T-helper 2 cell (primary cell): Measurements from ENCODE around the gene AP2A2.

ENCODE experiments used
- DNase-seq, 5 experiments: peaks; one replicate each; pipeline versions ENCODE4 v3.0.0 to v3.0.0-alpha.2; 2012 to 2022
- total RNA-seq, 2 donors: gene quantifications; one replicate each; lab custom pipeline; 2026; lab: John Stamatoyannopoulos, UW

AP2A2 gene
- 55.5 to 64.8 reads per million in 2 donors for total RNA-seq

GRCh38 chr11:925496-926301 lies at the start of gene AP2A2:
AP2A2 (plus strand) TSS chr11:925870; CDS start chr11:926022, 152 bp downstream.
- peak; percentile 84 to 96 (median 85) for DNase-seq

GRCh38 chr11:876545-876944 lies 49.1 kb upstream of the AP2A2 start:
- no peak for DNase-seq

- peak in 1 of 5 experiments; percentile 22 for DNase-seq
Measured at GRCh38 chr11:877565-877964, 48.1 kb upstream of the AP2A2 start.

DNA sequence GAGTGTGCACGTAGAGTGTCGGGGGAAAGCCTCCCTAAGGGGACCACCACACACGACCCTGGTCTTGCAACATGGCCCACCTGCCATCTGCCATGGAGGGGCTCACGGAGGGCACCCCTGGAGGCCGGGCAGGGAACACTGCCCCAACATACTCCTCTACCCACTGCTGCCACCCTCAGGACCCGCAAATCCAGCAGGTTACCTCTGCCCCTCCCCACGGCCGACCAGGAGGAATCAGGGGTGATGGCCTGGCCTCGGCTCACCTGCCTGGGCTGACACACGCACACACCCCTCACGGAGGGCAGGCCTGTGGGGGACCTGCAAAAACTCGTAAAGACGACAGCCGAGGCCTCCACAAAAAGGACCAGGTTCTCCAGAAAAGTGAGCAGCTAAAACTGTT lies 45.2 kb upstream of the AP2A2 start:
- no peak for DNase-seq

GRCh38 chr11:882596-882995 lies 43.1 kb upstream of the AP2A2 start:
- DNase-seq: no peak

DNA sequence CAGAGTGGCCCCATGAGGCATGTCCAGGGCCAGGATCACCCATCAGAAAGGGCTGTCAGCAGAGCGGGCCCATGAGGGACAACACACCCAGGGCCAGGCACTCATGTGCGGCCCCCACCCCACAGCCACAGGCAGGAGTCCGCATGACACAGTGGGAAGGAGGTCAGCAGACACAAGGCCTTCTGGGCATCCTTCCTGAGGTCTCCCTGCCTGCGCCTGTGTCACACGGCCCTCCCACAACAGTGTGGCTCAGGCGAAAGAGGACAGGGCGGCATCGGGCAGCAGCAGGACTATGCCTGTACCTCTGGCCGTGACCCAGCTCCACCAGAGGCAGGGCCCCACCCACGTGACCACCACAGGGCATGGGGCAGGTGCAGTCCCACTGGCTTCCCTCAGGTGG lies 42.1 kb upstream of the AP2A2 start:
- DNase-seq: no peak

DNA sequence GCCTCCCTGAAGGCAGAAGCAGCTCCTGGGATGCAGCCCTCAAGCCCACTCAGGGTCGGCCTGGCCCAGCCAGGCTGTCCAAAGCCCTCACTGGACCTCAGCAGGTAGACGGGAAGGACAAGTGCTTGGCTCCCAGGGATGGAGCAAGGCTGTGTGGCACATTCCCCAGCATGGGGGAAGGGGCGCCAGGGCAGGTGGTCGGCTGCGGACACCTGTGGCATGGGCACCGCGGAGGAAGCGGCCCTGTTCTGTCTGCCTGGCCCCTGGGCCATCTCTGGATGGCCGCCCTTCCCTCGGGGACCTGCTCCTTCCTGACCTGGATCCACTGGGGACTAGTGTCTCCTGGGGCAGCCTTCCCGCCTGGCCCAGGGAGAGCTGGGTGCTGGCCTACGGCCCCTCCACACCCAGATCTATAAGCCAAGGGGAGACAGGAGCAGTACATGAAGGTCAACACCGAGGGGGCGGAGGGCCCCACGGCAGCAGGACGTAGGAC lies 41.0 kb upstream of the AP2A2 start:
- no peak for DNase-seq

- DNase-seq: no peak
Measured at GRCh38 chr11:886568-886967, 39.1 kb upstream of the AP2A2 start.

GRCh38 chr11:887589-887988 lies 38.1 kb upstream of the AP2A2 start:
- no peak for DNase-seq

DNA sequence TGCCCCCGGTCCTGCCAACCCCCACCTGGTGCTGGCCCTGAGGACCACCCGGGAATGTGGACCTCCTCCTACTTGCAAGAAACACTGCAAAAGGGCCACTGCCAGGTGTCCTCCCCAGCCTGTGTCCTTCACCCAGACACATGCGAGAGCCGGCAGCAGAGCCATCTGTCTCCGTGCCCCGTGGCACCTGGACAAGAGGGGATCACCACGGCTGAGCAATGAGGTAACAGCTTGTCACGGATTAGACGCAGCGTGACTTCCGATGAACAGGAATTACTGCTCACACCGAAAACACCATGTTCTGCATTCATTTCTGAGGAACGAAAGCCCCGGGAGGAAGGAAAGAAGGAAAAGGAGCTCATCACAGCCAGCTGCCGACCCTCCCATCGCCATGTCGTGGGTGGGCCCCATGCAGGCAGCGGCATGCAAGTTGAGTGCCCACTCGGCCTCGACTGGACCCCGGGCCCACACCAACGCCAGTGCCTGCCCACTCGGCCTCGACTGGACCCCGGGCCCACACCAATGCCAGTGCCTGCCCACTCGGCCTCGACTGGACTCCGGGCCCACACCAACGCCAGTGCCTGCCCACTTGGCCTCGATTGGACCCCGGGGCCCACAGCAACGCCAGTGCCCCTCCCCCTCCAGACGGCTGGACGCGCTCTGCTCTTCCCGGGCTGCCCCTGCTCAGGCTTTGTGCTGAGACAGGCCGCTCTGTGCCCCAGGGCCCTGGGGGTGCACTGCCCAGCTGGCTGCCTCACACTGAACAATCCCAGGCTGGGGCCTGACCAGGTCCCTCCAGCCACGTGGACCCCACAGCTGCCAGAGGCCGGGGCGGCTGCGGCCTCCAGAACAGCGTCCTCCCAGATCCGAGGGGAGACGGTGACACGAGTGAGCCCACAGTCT lies 37.1 kb upstream of the AP2A2 start:
- no peak for DNase-seq

DNA sequence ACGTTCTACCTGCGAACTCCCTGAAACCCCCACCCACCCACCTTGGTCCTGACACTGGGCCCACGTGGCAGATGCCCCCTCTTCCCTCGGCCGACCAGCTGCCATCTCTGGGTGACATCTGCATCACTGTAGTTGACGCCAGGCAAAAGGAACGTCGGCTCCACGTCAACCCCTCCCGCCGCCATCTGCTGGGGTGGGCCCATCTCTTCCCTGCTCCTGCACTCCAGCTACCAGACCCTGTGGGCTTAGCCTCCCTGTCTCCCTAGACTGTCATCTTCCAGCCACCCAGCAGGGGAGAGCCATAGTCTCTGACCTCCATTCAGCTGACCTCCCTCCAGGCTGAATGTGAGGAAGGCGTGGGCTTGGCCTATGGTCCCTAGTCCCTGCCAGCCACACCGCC lies 36.4 kb upstream of the AP2A2 start:
- no peak for DNase-seq

DNA sequence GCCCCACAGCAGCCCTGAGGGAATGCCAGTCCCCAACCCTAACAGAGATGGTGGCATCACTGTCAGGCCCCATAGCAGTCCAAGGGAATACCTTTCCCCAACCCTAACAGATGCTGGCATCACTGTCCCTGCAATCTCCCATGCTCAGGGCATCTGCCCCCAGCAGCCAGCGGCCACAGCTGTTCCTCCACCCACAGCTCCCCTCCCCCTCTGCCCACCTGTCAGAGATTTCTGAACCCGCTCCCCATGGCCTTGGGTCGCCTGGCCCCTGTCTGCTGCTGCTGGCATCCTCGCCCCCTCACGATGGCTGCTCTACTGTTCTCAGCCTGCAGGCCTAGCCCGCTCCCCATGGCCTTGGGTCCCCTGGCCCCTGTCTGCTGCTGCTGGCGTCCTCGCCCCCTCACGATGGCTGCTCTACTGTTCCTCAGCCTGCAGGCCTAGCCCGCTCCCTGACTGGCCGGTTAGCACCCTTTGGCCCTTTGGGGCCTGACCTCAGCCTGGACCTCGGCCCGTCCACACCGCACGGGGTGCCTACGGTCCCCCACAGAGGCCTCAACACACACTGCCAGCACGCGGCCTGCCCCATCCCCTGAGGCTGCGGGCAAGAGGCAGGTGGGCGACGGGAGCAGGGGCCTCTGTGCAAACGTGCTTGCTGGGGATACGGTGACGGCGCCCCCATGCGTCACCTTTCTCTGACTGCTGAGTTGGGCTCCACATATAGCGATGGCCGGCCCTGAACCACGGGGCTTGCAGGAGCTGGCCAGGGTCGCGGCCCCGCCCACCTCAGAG lies 35.8 kb upstream of the AP2A2 start:
- no peak for DNase-seq

DNA sequence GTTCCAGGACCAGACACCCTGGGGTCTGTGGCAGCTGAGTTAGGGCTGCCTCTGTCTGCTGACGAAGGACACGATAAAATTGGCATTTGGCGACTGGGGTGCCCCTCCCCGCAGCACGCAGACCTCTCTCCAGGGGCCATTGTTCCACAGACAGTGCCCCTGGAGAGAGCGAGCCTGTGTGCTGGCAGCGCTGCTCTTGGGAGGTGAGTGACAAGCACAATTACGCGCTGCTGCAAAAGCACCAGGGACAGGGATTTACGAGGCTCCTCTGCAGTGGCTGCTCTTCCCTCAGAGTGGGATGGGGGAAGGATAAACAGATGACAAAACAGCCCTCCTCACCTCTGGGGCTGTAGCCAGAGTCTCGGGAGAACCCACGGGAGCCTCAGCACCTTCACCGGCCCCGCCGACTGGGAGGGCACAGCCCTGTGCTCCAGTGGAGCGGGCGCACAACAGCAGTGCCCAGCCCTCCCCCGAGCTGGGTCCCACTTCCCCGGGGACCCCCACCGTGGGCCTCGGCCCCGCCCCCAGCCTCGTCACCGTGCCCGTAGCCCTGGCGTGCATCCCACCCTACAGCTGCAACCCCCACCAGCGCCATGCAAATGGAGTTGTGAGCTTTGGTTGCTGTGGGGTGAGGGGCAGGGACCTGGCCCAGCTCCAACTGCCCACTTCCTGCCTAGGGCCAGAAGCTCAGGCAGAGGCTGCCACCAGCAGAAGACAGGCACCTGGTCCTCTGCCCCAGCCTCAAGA lies 34.7 kb upstream of the AP2A2 start:
- DNase-seq: no peak

GRCh38 chr11:893008-893654 lies 32.5 kb upstream of the AP2A2 start:
- DNase-seq: no peak

- no peak for DNase-seq
Measured at GRCh38 chr11:894575-895201, 31.0 kb upstream of the AP2A2 start.

- no peak for DNase-seq
Measured at GRCh38 chr11:895331-896110, 30.1 kb upstream of the AP2A2 start.

- no peak for DNase-seq
Measured at GRCh38 chr11:897253-898142, 28.2 kb upstream of the AP2A2 start.

GRCh38 chr11:898143-898511 lies 27.5 kb upstream of the AP2A2 start:
- DNase-seq: no peak

GRCh38 chr11:898540-899190 lies 27.0 kb upstream of the AP2A2 start:
- DNase-seq: no peak
